RWPE2 (cell line): ENCODE data around the gene ASPG.

ENCODE experiments used
- ATAC-seq: fragments of 200-7000 bp; cut with Tn5 transposase; 3 replicates; pipeline ENCODE4 v1.9.1; 2021; ENCODE audit warnings: low read depth
- DNase-seq: peaks from one replicate; pipeline ENCODE4 v3.0.0-alpha.2; 2020; ENCODE audit warnings: low spot score
- H3K27ac ChIP-seq: fragments of 450-650 bp; 2 replicates; pipeline ENCODE4 v1.5.1; 2017; ENCODE audit warnings: mild to moderate bottlenecking; ENCODE audit not compliant: poor library complexity, severe bottlenecking
- H3K27me3 ChIP-seq: fragments of 250-450 bp; sonication (Bioruptor Pico); 2 replicates; pipeline ENCODE4 v1.5.1; 2021; ENCODE audit warnings: mild to moderate bottlenecking, moderate library complexity; ENCODE audit not compliant: insufficient read depth, poor library complexity, severe bottlenecking
- H3K36me3 ChIP-seq: fragments of 250-450 bp; sonication (Bioruptor Pico); 2 replicates; pipeline ENCODE4 v1.5.1; 2020; ENCODE audit warnings: low read depth, mild to moderate bottlenecking, moderate library complexity
- H3K4me1 ChIP-seq: fragments of 250-450 bp; sonication (Bioruptor Pico); 2 replicates; pipeline ENCODE4 v1.5.1; 2021; ENCODE audit warnings: mild to moderate bottlenecking, moderate library complexity; ENCODE audit not compliant: insufficient read depth, poor library complexity, severe bottlenecking
- H3K4me3 ChIP-seq: fragments of 250-450 bp; sonication (Bioruptor Pico); 2 replicates; pipeline ENCODE4 v1.5.1; 2021; ENCODE audit warnings: mild to moderate bottlenecking, moderate library complexity; ENCODE audit not compliant: severe bottlenecking
- H3K9me3 ChIP-seq: fragments of 250-450 bp; sonication (Bioruptor Pico); 2 replicates; pipeline ENCODE4 v1.5.1; 2021; ENCODE audit warnings: mild to moderate bottlenecking, moderate library complexity; ENCODE audit not compliant: severe bottlenecking
- CTCF ChIP-seq: fragments of 450-650 bp; IDR thresholded peaks from one replicate; pipeline ENCODE4 v1.5.1; 2017; ENCODE audit warnings: mild to moderate bottlenecking, moderate library complexity; ENCODE audit not compliant: poor library complexity, severe bottlenecking

The ASPG gene

GRCh38 chr14:104147346-104148125 lies 62.0 kb downstream of the ASPG start:
- Histone ChIP-seq H3K4me3 (no peak overlapping the region), H3K27ac (no peak overlapping the region), H3K27me3 (peaks cover 18% of the 10 kb centered on the region), H3K4me1 (no peaks in the 10 kb centered on the region), H3K36me3 (no peaks in the 10 kb centered on the region), H3K9me3 (no peaks in the 10 kb centered on the region)
- no peak for TF ChIP-seq CTCF
- DNase-seq = peak; percentile 73
- no peak for ATAC-seq

- ATAC-seq = no peak
- Histone ChIP-seq H3K27me3 (peaks cover 10% of the 10 kb centered on the region), H3K9me3 (no peaks in the 10 kb centered on the region), H3K4me1 (no peaks in the 10 kb centered on the region), H3K36me3 (no peaks in the 10 kb centered on the region), H3K27ac (no peak overlapping the region), H3K4me3 (no peak overlapping the region)
- no peak for DNase-seq
- no peak for TF ChIP-seq CTCF
These were observed 63.2 kb downstream of the ASPG start for GRCh38 chr14:104148433-104149277.

GRCh38 chr14:104149278-104149595 lies 63.7 kb downstream of the ASPG start:
- Histone ChIP-seq H3K27me3 (peaks cover 6% of the 10 kb centered on the region), H3K36me3 (no peaks in the 10 kb centered on the region), H3K27ac (no peak overlapping the region), H3K9me3 (no peaks in the 10 kb centered on the region), H3K4me3 (no peak overlapping the region), H3K4me1 (no peaks in the 10 kb centered on the region)
- ATAC-seq (no peak), DNase-seq (no peak)
- no peak for TF ChIP-seq CTCF

- Histone ChIP-seq H3K36me3 (no peaks in the 10 kb centered on the region), H3K9me3 (no peaks in the 10 kb centered on the region), H3K4me3 (no peak overlapping the region), H3K27ac (no peak overlapping the region), H3K4me1 (no peaks in the 10 kb centered on the region), H3K27me3 (peaks cover 2% of the 10 kb centered on the region)
- no peak for ATAC-seq
- TF ChIP-seq CTCF = no peak
- DNase-seq = no peak
These were observed 64.2 kb downstream of the ASPG start for GRCh38 chr14:104149617-104150135.
